PC-3 (cell line): ENCODE results near the gene AVL9. TPM values are rescaled to one million over a fixed set of nuclear protein-coding genes. Genes with fewer than 3 reads are reported as not detected.

Source experiments
- ATAC-seq: fragments of 200-7000 bp; cut with Tn5 transposase; 2 replicates; pipeline ENCODE4 v1.9.1; 2020; ENCODE audit warnings: mild to moderate bottlenecking, moderate library complexity
- BruUV-seq: library from RNA; stranded (reverse); fragments of 400-500 nt; replicated peaks from 2 replicates; lab custom pipeline; 2021; lab: Mats Ljungman, UMichigan
- CTCF ChIA-PET: fragments of 300-600 bp; sonication (Branson Sonifier 250); formaldehyde crosslinking; loops from one replicate; lab custom pipeline; 2022; ENCODE audit warnings: antibody characterized with exemption; lab: Charles Lee
- POLR2A ChIA-PET: fragments of 300-600 bp; sonication (Branson Sonifier 250); formaldehyde crosslinking; loops from one replicate; lab custom pipeline; 2022; ENCODE audit warnings: antibody characterized with exemption; ENCODE audit not compliant: unreplicated experiment; lab: Charles Lee
- DNase-seq: peaks from one replicate; pipeline ENCODE4 v3.0.0-alpha.2; 2015
- H2AFZ ChIP-seq: fragments of 300-600 bp; sonication (generic); 2 replicates; pipeline ENCODE4 v1.6.0; 2016; ENCODE audit warnings: antibody characterized with exemption, low read length
- H3F3A ChIP-seq: fragments of 300-600 bp; sonication (generic); one replicate; pipeline ENCODE4 v1.6.0; 2017; ENCODE audit warnings: antibody characterized with exemption, low read length, control low read depth, mild to moderate bottlenecking; ENCODE audit not compliant: unreplicated experiment
- H3K27ac ChIP-seq: fragments of 300-600 bp; sonication (generic); 2 replicates; pipeline ENCODE4 v1.5.1; 2016; ENCODE audit warnings: mild to moderate bottlenecking, low read length
- H3K27me3 ChIP-seq: fragments of 300-600 bp; sonication (generic); 2 replicates; pipeline ENCODE4 v1.6.1; 2016; ENCODE audit warnings: low read length, mixed read lengths
- H3K36me3 ChIP-seq: fragments of 300-600 bp; sonication (generic); 2 replicates; pipeline ENCODE4 v1.6.1; 2016; ENCODE audit warnings: low read depth, mixed run types, low read length, mixed read lengths
- H3K4me1 ChIP-seq: fragments of 300-600 bp; sonication (generic); 2 replicates; pipeline ENCODE4 v1.5.1; 2016; ENCODE audit warnings: low read length; ENCODE audit not compliant: insufficient read depth
- H3K4me2 ChIP-seq: fragments of 300-600 bp; sonication (generic); 2 replicates; pipeline ENCODE4 v1.6.0; 2016; ENCODE audit warnings: low read length
- H3K4me3 ChIP-seq: fragments of 300-600 bp; sonication (generic); 2 replicates; pipeline ENCODE4 v1.5.1; 2016; ENCODE audit warnings: mild to moderate bottlenecking, low read length, mixed read lengths
- H3K79me2 ChIP-seq: fragments of 300-600 bp; sonication (generic); 2 replicates; pipeline ENCODE4 v1.6.1; 2017; ENCODE audit warnings: low read length, mixed read lengths
- H3K9ac ChIP-seq: fragments of 300-600 bp; sonication (generic); 2 replicates; pipeline ENCODE4 v1.6.0; 2016; ENCODE audit warnings: mild to moderate bottlenecking, low read length
- H3K9me2 ChIP-seq: fragments of 300-600 bp; sonication (generic); replicated peaks from 2 replicates; pipeline ENCODE4 v1.6.1; 2016; ENCODE audit warnings: mixed run types, low read length, mixed read lengths
- H3K9me3 ChIP-seq: fragments of 300-600 bp; sonication (generic); 2 replicates; pipeline ENCODE4 v1.6.1; 2016; ENCODE audit warnings: low read length, mixed read lengths
- H4K20me1 ChIP-seq: fragments of 300-600 bp; sonication (generic); 2 replicates; pipeline ENCODE4 v1.6.1; 2016; ENCODE audit warnings: low read length, mixed read lengths
- EZH2 ChIP-seq: fragments of 300-600 bp; sonication (generic); IDR thresholded peaks from one replicate; pipeline ENCODE4 v1.6.1; 2017; ENCODE audit warnings: antibody characterized with exemption, mild to moderate bottlenecking, low read length; ENCODE audit not compliant: unreplicated experiment
- EZH2phosphoT487 ChIP-seq: fragments of 300-600 bp; sonication (generic); IDR thresholded peaks from 2 replicates; pipeline ENCODE4 v1.6.1; 2018; ENCODE audit warnings: mild to moderate bottlenecking, antibody characterized with exemption, low read length, borderline replicate concordance
- intact Hi-C: fragments of 100-400 bp; cut with micrococcal nuclease; formaldehyde crosslinking; loops from 2 replicates; pipeline ENCODE4 v1.9.0; 2023
- total RNA-seq: library from RNA; depleted of rRNA; stranded (reverse); fragments of >200 nt; gene quantifications from 2 replicates; pipeline ENCODE4 v1.2.3, GENCODE V29; 2014
- TF ChIP-seq, protein P1 (sequence below): fragments of 300-600 bp; sonication (generic); conservative IDR thresholded peaks from 2 replicates; pipeline ENCODE4 v1.5.1; 2017; ENCODE audit warnings: antibody characterized with exemption, low read depth, mild to moderate bottlenecking, low read length

AVL9 gene
- total RNA-seq, 1 experiment from 2014 or later, result 13.2 TPM

DNA sequence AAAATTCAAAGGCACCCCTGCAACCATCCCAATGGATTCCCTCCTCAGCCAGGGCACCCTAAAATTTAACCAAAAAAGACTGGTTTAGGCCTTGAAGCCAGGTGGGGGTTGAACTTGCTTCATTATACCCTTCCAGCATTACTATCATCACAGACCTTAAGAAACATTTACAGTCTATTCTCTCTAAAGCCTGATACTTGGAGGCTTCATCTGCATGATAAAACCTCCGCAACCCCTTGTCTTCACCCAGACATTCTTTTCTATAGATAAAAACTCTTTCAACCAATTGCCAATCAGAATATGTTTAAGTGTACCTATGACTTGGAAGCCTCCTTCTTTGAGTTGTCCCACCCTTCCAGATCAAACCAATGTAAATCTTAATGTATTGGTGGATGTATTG, 17.9 kb downstream of the AVL9 start:
- no peak for ATAC-seq
- Histone ChIP-seq H3K4me3 (no peak overlapping the region), H3K9ac (no peak overlapping the region), H4K20me1 (no peaks in the 10 kb centered on the region), H3K27me3 (no peaks in the 10 kb centered on the region), H3K9me3 (peaks cover 7% of the 10 kb centered on the region; the same call in 1 of the 2 replicates), H3K27ac (no peak overlapping the region), H3K9me2 (no peaks in the 10 kb centered on the region), H2AFZ (no peak overlapping the region), H3K79me2 (peaks cover 21% of the 10 kb centered on the region), H3K4me1 (no peaks in the 10 kb centered on the region), H3K36me3 (peaks cover 44% of the 10 kb centered on the region), H3F3A (no peaks in the 10 kb centered on the region), H3K4me2 (no peak overlapping the region)
- ChIA-PET CTCF (no interaction called here), POLR2A (no interaction called here)
- no TSS peak for BruUV-seq
- intact Hi-C loops, result no loop called here
- TF ChIP-seq, protein P1, sequence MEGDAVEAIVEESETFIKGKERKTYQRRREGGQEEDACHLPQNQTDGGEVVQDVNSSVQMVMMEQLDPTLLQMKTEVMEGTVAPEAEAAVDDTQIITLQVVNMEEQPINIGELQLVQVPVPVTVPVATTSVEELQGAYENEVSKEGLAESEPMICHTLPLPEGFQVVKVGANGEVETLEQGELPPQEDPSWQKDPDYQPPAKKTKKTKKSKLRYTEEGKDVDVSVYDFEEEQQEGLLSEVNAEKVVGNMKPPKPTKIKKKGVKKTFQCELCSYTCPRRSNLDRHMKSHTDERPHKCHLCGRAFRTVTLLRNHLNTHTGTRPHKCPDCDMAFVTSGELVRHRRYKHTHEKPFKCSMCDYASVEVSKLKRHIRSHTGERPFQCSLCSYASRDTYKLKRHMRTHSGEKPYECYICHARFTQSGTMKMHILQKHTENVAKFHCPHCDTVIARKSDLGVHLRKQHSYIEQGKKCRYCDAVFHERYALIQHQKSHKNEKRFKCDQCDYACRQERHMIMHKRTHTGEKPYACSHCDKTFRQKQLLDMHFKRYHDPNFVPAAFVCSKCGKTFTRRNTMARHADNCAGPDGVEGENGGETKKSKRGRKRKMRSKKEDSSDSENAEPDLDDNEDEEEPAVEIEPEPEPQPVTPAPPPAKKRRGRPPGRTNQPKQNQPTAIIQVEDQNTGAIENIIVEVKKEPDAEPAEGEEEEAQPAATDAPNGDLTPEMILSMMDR, result no peak
- TF ChIP-seq EZH2phosphoT487 (no peak), EZH2 (no peak)
- DNase-seq, result no peak

GRCh38 chr7:32515890-32516550, 20.7 kb downstream of the AVL9 start:
- peaks cover 7% of the 10 kb centered on the region; the same call in 1 of the 2 replicates for H3K79me2 ChIP-seq
- H3K27me3 ChIP-seq, result no peaks in the 10 kb centered on the region
- no peaks in the 10 kb centered on the region for H4K20me1 ChIP-seq
- H3F3A ChIP-seq, result no peaks in the 10 kb centered on the region
- no peak overlapping the region for H3K27ac ChIP-seq
- TF ChIP-seq, protein P1, result no peak
- no peak for TF ChIP-seq EZH2phosphoT487
- TF ChIP-seq EZH2, result no peak
- H3K9me3 ChIP-seq, result peaks cover 26% of the 10 kb centered on the region
- peaks cover 63% of the 10 kb centered on the region for H3K36me3 ChIP-seq
- H2AFZ ChIP-seq, result no peak overlapping the region
- H3K4me2 ChIP-seq, result no peak overlapping the region
- H3K9me2 ChIP-seq, result no peaks in the 10 kb centered on the region
- BruUV-seq, result no TSS peak
- H3K9ac ChIP-seq, result no peak overlapping the region
- DNase-seq (no peak), ATAC-seq (no peak)
- H3K4me3 ChIP-seq, result no peak overlapping the region
- H3K4me1 ChIP-seq, result no peaks in the 10 kb centered on the region
- intact Hi-C loops, result no loop called here
- ChIA-PET CTCF (no interaction called here), POLR2A (no interaction called here)

DNA sequence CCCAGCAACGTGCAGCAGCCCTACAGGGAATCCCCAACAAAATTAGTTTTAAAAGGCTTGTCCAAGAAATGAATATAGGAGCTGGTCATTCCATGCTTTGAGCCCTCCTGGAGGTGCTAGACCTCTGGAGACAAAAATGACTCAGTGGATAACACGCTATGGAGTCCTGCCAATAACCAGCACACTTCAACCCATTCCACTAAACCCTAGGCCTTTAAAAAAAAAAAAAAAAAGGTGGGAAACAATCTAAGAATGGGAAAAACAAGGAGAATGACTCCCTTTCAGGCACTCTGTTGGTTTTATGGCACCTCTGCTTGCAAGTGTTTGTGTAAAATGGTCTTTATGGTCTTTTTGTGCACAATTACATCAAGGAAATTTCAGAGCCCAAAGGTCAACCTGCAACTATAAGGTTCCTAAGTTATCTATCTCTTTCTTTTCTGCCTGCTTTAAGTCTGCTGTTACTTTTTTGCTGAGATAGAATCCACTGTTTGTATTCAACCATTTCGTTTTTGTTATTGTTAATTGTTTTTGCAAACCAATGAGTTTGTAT, 21.3 kb downstream of the AVL9 start:
- ATAC-seq, result no peak
- ChIA-PET CTCF (no interaction called here), POLR2A (interaction anchor here (0.6 kb wide), 2 partner anchors 18 to 45 kb away, joined by 3 read pairs; no protein-coding TSS in a partner anchor)
- Histone ChIP-seq H3K27me3 (no peaks in the 10 kb centered on the region), H3K79me2 (peaks cover 7% of the 10 kb centered on the region; the same call in 1 of the 2 replicates), H3F3A (no peaks in the 10 kb centered on the region), H3K9ac (no peak overlapping the region), H3K27ac (no peak overlapping the region), H3K4me3 (no peak overlapping the region), H2AFZ (no peak overlapping the region), H3K9me2 (no peaks in the 10 kb centered on the region), H4K20me1 (no peaks in the 10 kb centered on the region), H3K36me3 (peaks cover 66% of the 10 kb centered on the region), H3K9me3 (peaks cover 26% of the 10 kb centered on the region), H3K4me2 (no peak overlapping the region), H3K4me1 (no peaks in the 10 kb centered on the region)
- DNase-seq, result no peak
- TF ChIP-seq, protein P1, result no peak
- TF ChIP-seq EZH2 (no peak), EZH2phosphoT487 (no peak)
- intact Hi-C loops, result no loop called here
- no TSS peak for BruUV-seq
